CD4-positive, alpha-beta T cell treated with Interleukin-17A for 1 hour (primary cell): ENCODE measurements around the gene GTPBP8.
"Not testable (repeated sequence)": the region's sequence is repeated elsewhere in the genome, so short reads cannot be mapped to it uniquely, and the experiment has no call there.

ENCODE experiments used
- DNase-seq: peaks from one replicate; pipeline ENCODE4 v3.0.0-alpha.2; 2020

Gene GTPBP8

GRCh38 chr3:113002037-113002436 lies 11.3 kb downstream of the GTPBP8 start:
- no peak for DNase-seq

GRCh38 chr3:113002679-113003078 lies 11.9 kb downstream of the GTPBP8 start:
- peak; percentile 59 for DNase-seq

GRCh38 chr3:113005611-113006010 lies 14.8 kb downstream of the GTPBP8 start:
- DNase-seq = peak; percentile 77

- DNase-seq = peak; percentile 47
These were observed 15.7 kb downstream of the GTPBP8 start for GRCh38 chr3:113006359-113007056.

GRCh38 chr3:113008117-113008516 lies 17.3 kb downstream of the GTPBP8 start:
- DNase-seq = no peak

DNA sequence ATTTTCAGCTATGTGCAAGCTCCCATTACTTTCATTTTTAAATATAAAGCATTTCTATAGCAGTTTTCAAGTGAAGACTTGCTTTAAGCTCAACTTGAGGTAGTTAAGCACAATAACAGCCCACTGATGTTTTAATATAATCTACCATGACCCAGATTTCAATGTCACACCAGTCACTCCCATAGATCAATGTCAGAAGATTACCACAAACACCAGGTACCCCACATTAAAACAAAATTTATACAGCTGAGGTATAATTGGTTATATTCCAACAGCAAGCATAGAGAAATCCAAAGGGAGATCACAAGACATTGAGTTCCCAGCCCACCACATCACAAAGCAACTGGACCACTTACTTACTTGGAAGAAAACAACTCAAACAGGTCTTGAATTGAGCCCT lies 22.8 kb downstream of the GTPBP8 start:
- DNase-seq = no peak

- DNase-seq = peak; percentile 44
These were observed 27.9 kb downstream of the GTPBP8 start for GRCh38 chr3:113018536-113019181.

GRCh38 chr3:113019182-113020137 lies 28.7 kb downstream of the GTPBP8 start:
- DNase-seq = peak; percentile 88

- no peak for DNase-seq
These were observed 30.7 kb downstream of the GTPBP8 start for GRCh38 chr3:113021471-113021870.

DNA sequence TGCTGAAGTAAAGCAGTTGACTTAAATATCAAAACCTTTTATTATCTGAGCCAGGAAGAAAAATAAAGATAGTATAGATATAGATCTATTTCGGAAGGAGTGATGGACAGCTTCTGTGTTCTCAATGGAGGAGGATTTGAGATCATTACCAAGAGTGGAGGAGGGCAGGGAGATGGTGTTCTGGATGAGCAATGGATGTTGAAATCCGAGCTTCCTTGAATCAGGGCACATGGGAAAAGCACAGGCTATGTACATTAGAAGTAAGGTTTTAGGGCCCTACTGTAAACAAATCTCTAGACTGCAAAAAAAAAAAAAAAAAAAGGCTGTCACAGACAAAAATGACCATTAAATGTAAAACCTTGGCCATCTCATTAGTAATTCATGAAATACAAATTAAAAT lies 43.2 kb downstream of the GTPBP8 start:
- DNase-seq = no peak

GRCh38 chr3:113035387-113035982 lies 44.7 kb downstream of the GTPBP8 start:
- peak; percentile 66 for DNase-seq

GRCh38 chr3:113038328-113038727 lies 47.5 kb downstream of the GTPBP8 start:
- DNase-seq = no peak

GRCh38 chr3:113039546-113039945 lies 48.8 kb downstream of the GTPBP8 start:
- DNase-seq = no peak

DNA sequence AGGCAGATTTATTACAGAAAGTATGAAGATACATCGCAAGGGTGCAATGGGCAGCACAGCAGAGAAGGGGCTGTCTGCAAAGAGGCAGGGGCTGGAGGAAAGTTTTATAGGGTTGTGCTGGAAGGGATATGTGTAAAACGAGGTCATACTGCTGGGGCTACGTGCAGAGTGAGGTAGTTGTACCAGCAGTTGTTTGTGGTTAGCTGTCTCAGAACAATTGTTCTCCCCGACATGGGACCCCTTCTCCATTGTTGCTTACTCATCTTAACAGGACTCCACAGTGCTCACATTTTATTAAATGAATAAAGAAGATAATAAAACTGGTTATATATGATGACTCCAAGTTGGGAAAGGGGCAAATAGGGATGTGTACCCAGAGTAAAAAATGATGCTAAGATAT lies 49.4 kb downstream of the GTPBP8 start:
- no peak for DNase-seq

GRCh38 chr3:113043686-113044085 lies 52.9 kb downstream of the GTPBP8 start:
- no peak for DNase-seq

- DNase-seq = not testable (repeated sequence)
These were observed 55.6 kb downstream of the GTPBP8 start for GRCh38 chr3:113046186-113046965.

DNA sequence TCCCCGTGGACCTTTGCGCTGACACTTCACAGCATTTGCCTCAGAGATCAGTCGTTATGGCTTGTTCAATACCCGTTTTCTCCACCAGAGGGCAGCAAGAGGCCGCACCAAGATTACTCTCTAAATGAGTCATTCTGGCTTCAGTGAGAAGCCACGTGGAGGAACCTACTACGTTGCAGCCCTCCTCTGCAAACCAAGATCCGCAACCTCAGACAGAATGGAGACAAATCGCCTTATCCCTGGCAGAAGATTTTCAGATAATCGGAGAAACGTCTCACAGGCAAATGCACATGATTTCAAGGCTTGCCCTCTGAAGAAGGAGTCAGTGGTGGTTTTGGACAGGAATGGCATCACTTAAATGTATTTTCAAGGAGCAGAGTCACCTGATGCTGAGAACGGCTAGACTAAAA lies 60.5 kb downstream of the GTPBP8 start:
- peak; percentile 88 for DNase-seq
